H1 (cell line): ENCODE results near the gene MAP1LC3A. TPM values are rescaled to one million over a fixed set of nuclear protein-coding genes. Genes with fewer than 3 reads are reported as not detected.

Experiments used
- CTCF ChIA-PET: fragments of 300-600 bp; sonication (Branson Sonifier 250); formaldehyde crosslinking; loops from one replicate; lab custom pipeline; 2021; ENCODE audit not compliant: partially characterized antibody; lab: Charles Lee
- POLR2A ChIA-PET: fragments of 300-600 bp; sonication (Branson Sonifier 250); formaldehyde crosslinking; loops from one replicate; lab custom pipeline; 2021; ENCODE audit warnings: inconsistent platforms; ENCODE audit not compliant: partially characterized antibody; lab: Charles Lee
- DNase-seq, 2 experiments: peaks; one replicate each; pipeline versions ENCODE4 v3.0.0 to v3.0.0-alpha.2; 2010 to 2022; ENCODE audit warnings: low spot score in 2 of 2, low read depth in 1 of 2, mixed read lengths in 1 of 2
- FAIRE-seq: peaks from 2 replicates; lab custom pipeline; 2011; peaks lifted over from hg19 to GRCh38; lab: Jason Lieb, UNC
- H2AFZ ChIP-seq: 2 replicates; pipeline ENCODE4 v1.8.1; 2012; ENCODE audit warnings: low read length, inconsistent platforms
- H2AK5ac ChIP-seq: 2 replicates; pipeline ENCODE4 v1.6.1; 2013; ENCODE audit warnings: low read depth, low read length
- H2BK120ac ChIP-seq: replicated peaks from 2 replicates; pipeline ENCODE3; 2013; ENCODE audit warnings: low read depth, low read length, inconsistent platforms
- H2BK12ac ChIP-seq: 2 replicates; pipeline ENCODE4 v1.6.1; 2013; ENCODE audit warnings: low read depth, low read length
- H2BK15ac ChIP-seq: 2 replicates; pipeline ENCODE4 v1.6.1; 2013; ENCODE audit warnings: low read length
- H2BK20ac ChIP-seq: 2 replicates; pipeline ENCODE4 v1.6.1; 2013; ENCODE audit warnings: low read length
- H2BK5ac ChIP-seq: 2 replicates; pipeline ENCODE4 v1.6.1; 2013; ENCODE audit warnings: low read depth, low read length
- H3K14ac ChIP-seq: 2 replicates; pipeline ENCODE4 v1.6.1; 2013; ENCODE audit warnings: inconsistent platforms; ENCODE audit not compliant: insufficient read length
- H3K18ac ChIP-seq: 2 replicates; pipeline ENCODE4 v1.6.1; 2013; ENCODE audit warnings: low read length; ENCODE audit errors: extremely low read depth
- H3K23ac ChIP-seq: 2 replicates; pipeline ENCODE4 v1.6.1; 2013; ENCODE audit warnings: inconsistent platforms; ENCODE audit not compliant: insufficient read length
- H3K23me2 ChIP-seq: 2 replicates; pipeline ENCODE4 v1.6.1; 2013; ENCODE audit warnings: low read depth, low read length
- H3K27ac ChIP-seq: 2 replicates; pipeline ENCODE4 v1.6.1; 2011; ENCODE audit warnings: low read depth, low read length, inconsistent platforms
- H3K27me3 ChIP-seq, 4 experiments: replicated peaks in 1 of 4; 1 replicate in 1 of 4; 2 replicates in 3 of 4; pipeline versions ENCODE4 v1.6.1 to v1.8.1; 2011 to 2013; ENCODE audit warnings: low read length in 3 of 4, mild to moderate bottlenecking in 3 of 4, inconsistent platforms in 2 of 4, mixed read lengths in 2 of 4, moderate library complexity in 1 of 4; ENCODE audit not compliant: control insufficient read depth in 3 of 4, insufficient read depth in 3 of 4; ENCODE audit errors: extremely low read depth in 1 of 4
- H3K36me3 ChIP-seq, 4 experiments: 2 replicates each; pipeline versions ENCODE4 v1.6.1 to v1.8.1; 2011 to 2013; ENCODE audit warnings: mild to moderate bottlenecking in 4 of 4, low read length in 3 of 4, moderate library complexity in 2 of 4, control low read depth in 1 of 4, inconsistent platforms in 1 of 4; ENCODE audit not compliant: insufficient read depth in 4 of 4, control insufficient read depth in 2 of 4
- H3K4ac ChIP-seq: replicated peaks from 2 replicates; pipeline ENCODE3; 2013; ENCODE audit warnings: low read length, low read depth, mixed read lengths, inconsistent platforms; ENCODE audit not compliant: insufficient read length
- H3K4me1 ChIP-seq, 4 experiments: replicated peaks in 1 of 4; 1 replicate in 1 of 4; 2 replicates in 3 of 4; pipeline versions ENCODE4 v1.6.1 to v1.8.1; 2011 to 2013; ENCODE audit warnings: low read length in 3 of 4, inconsistent platforms in 2 of 4, mixed read lengths in 1 of 4; ENCODE audit not compliant: insufficient read depth in 4 of 4, control insufficient read depth in 3 of 4
- H3K4me2 ChIP-seq, 2 experiments: 2 replicates each; pipeline versions ENCODE4 v1.6.1 to v1.8.1; 2011 to 2013; ENCODE audit warnings: low read depth in 2 of 2, low read length in 2 of 2, control low read depth in 1 of 2, inconsistent platforms in 1 of 2, mild to moderate bottlenecking in 1 of 2; ENCODE audit not compliant: insufficient read depth in 1 of 2
- H3K4me3 ChIP-seq, 4 experiments: fragments of 200-600, 300-600 bp in 1 of 4; sonication (generic), shearing (Covaris generic), sonication (Bioruptor Twin) in 1 of 4; 2 replicates each; pipeline versions ENCODE4 v1.5.1 to v1.8.1; 2011 to 2016; ENCODE audit warnings: low read length in 4 of 4, low read depth in 3 of 4, control low read depth in 2 of 4, inconsistent platforms in 2 of 4, mild to moderate bottlenecking in 2 of 4, mixed read lengths in 1 of 4, moderate library complexity in 1 of 4; ENCODE audit not compliant: insufficient read depth in 2 of 4; ENCODE audit errors: extremely low read depth in 1 of 4
- H3K56ac ChIP-seq: replicated peaks from 2 replicates; pipeline ENCODE3; 2013; ENCODE audit warnings: low read depth, mild to moderate bottlenecking, mixed read lengths, low read length, inconsistent platforms; ENCODE audit not compliant: insufficient read length
- H3K79me1 ChIP-seq: 2 replicates; pipeline ENCODE4 v1.6.1; 2013; ENCODE audit warnings: low read depth, low read length, control low read depth
- H3K79me2 ChIP-seq, 2 experiments: 2 replicates each; pipeline versions ENCODE4 v1.6.1 to v1.8.1; 2012 to 2013; ENCODE audit warnings: low read length in 2 of 2, mild to moderate bottlenecking in 2 of 2, inconsistent platforms in 1 of 2; ENCODE audit not compliant: insufficient read depth in 2 of 2, control insufficient read depth in 1 of 2
- H3K9ac ChIP-seq, 4 experiments: replicated peaks in 1 of 4; 1 replicate in 1 of 4; 2 replicates in 3 of 4; pipeline versions ENCODE4 v1.6.1 to v1.8.1; 2011 to 2013; ENCODE audit warnings: low read depth in 3 of 4, low read length in 3 of 4, control low read depth in 2 of 4, mild to moderate bottlenecking in 2 of 4, moderate library complexity in 2 of 4, inconsistent platforms in 1 of 4; ENCODE audit errors: extremely low read depth in 1 of 4
- H3K9me3 ChIP-seq, 2 experiments: 2 replicates each; pipeline versions ENCODE4 v1.6.1 to v1.8.1; 2012 to 2013; ENCODE audit warnings: mild to moderate bottlenecking in 2 of 2, moderate library complexity in 2 of 2, control low read depth in 1 of 2, inconsistent platforms in 1 of 2, low read depth in 1 of 2, low read length in 1 of 2, mixed read lengths in 1 of 2; ENCODE audit not compliant: insufficient read depth in 2 of 2
- H4K20me1 ChIP-seq, 2 experiments: replicated peaks in 1 of 2; 2 replicates each; pipeline versions ENCODE3 to v1.8.1; 2011 to 2013; ENCODE audit warnings: inconsistent platforms in 2 of 2, low read length in 2 of 2, mild to moderate bottlenecking in 1 of 2; ENCODE audit not compliant: insufficient read depth in 2 of 2, control insufficient read depth in 1 of 2
- H4K5ac ChIP-seq: 2 replicates; pipeline ENCODE4 v1.6.1; 2013; ENCODE audit warnings: low read length, low read depth, mixed read lengths, inconsistent platforms; ENCODE audit not compliant: insufficient read length
- H4K8ac ChIP-seq: 2 replicates; pipeline ENCODE4 v1.8.0; 2013; ENCODE audit warnings: mild to moderate bottlenecking, moderate library complexity, low read length, inconsistent platforms; ENCODE audit not compliant: insufficient read depth; ENCODE audit errors: extremely low read depth
- H4K91ac ChIP-seq: replicated peaks from 2 replicates; pipeline ENCODE3; 2013; ENCODE audit warnings: low read length, mixed read lengths, inconsistent platforms; ENCODE audit not compliant: insufficient read length
- CHD1 ChIP-seq: IDR thresholded peaks from 2 replicates; pipeline ENCODE4 v1.6.1; 2012; ENCODE audit warnings: low read depth, low read length, improper control_type of control experiment
- CHD2 ChIP-seq: IDR thresholded peaks from 2 replicates; pipeline ENCODE4 v1.6.1; 2012; ENCODE audit warnings: low read length, improper control_type of control experiment
- HDAC6 ChIP-seq: IDR thresholded peaks from one replicate; pipeline ENCODE4 v1.7.1; 2012; ENCODE audit warnings: low read depth, mild to moderate bottlenecking, inconsistent platforms, low read length, moderate library complexity
- KDM1A ChIP-seq: fragments of 200-600, 300-600 bp; sonication (generic); IDR thresholded peaks from 2 replicates; pipeline ENCODE4 v1.7.1; 2016; ENCODE audit warnings: mild to moderate bottlenecking, low read length, borderline replicate concordance
- RFX5 ChIP-seq: IDR thresholded peaks from 2 replicates; pipeline ENCODE4 v1.6.1; 2011; ENCODE audit warnings: low read depth, low read length, improper control_type of control experiment, borderline replicate concordance
- SP2 ChIP-seq: IDR thresholded peaks from 2 replicates; pipeline ENCODE4 v1.6.1; 2012; ENCODE audit warnings: mild to moderate bottlenecking, low read length, inconsistent platforms
- YY1 ChIP-seq: IDR thresholded peaks from 2 replicates; pipeline ENCODE4 v1.6.1; 2011; ENCODE audit warnings: low read depth, mild to moderate bottlenecking, low read length
- WGBS, 2 experiments: shearing (Covaris generic) in 1 of 2; methylation state at CpG; one replicate each; pipeline versions ENCODE4 v1.1.6 to v1.1.7; 2013 to 2015; ENCODE audit warnings: low lambda C conversion rate in 2 of 2, mixed read lengths in 2 of 2, inconsistent platforms in 1 of 2, low coverage in 1 of 2, missing lambda C conversion rate in 1 of 2; ENCODE audit not compliant: insufficient replicate concordance in 2 of 2, insufficient coverage in 1 of 2, insufficient read length in 1 of 2; ENCODE audit errors: extremely low coverage in 1 of 2, missing lambda C conversion rate in 1 of 2; 5-methylcytosine and 5-hydroxymethylcytosine counted together
- polyA plus RNA-seq, 7 experiments: library from polyadenylated mRNA; depleted of rRNA in 3 of 7; stranded (reverse) in 5 of 7; unstranded in 2 of 7; fragments of >200 nt in 5 of 7; fragments of 200-250 nt in 2 of 7; gene quantifications; 1 replicate in 5 of 7; 2 replicates in 1 of 7; 4 replicates in 1 of 7; pipeline versions ENCODE4 v1.2.1 to v1.2.3, GENCODE V29; 2011 to 2013; ENCODE audit warnings: missing spikeins in 2 of 7, mixed read lengths in 2 of 7
- total RNA-seq: library from RNA; stranded (reverse); fragmentation: NEBNext Ultra II Directional; extraction: Animal tissue kit (Norgen Biotek cat#: 25700); gene quantifications from 2 replicates; pipeline ENCODE4 v1.2.1, GENCODE V29; 2021

The MAP1LC3A gene
- total and polyA plus RNA-seq, 2 of the 8 experiments (the other 6 are each of a cell fraction or from before 2014, with no cell fraction given), result 5.0 to 6.1 TPM

DNA sequence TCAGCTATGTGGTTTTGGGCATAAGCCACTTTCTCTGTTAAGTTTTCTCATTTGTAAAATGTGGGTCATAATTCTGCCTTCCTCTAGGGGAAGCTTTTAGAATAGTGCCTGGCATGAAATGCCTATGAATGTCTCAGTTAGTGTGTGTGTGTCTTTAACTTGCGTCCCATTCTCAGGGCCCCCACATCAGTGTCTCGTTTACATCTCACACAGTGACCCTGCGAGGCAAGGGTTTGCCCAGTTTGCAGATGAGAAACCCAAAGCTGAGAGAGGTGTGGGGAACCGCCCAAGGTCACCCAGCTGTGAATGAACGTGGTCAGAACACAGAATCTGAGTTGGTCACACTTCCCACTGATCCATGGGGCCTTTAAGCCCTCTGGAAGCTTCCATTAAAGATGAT lies 28.2 kb upstream of the MAP1LC3A start:
- H3K23ac ChIP-seq, result no peak overlapping the region
- H4K20me1 ChIP-seq, result peaks cover 5 to 18% of the 10 kb centered on the region in 2 experiments
- H3K79me2 ChIP-seq, result peaks cover 0 to 8% of the 10 kb centered on the region in 2 experiments; a peak in 1 of 4 replicates

More for the DNA sequence above, 28.2 kb upstream of the MAP1LC3A start:
- Histone ChIP-seq H2BK5ac (no peak overlapping the region), H4K8ac (no peak overlapping the region), H2BK120ac (no peak overlapping the region), H3K4me2 (no peak overlapping the region), H3K23me2 (no peaks in the 10 kb centered on the region), H4K91ac (no peak overlapping the region), H3K27me3 (no peaks in the 10 kb centered on the region), H3K4me1 (no peaks in the 10 kb centered on the region), H3K36me3 (peaks cover 11 to 52% (median 26%) of the 10 kb centered on the region in 4 experiments), H3K4me3 (no peak overlapping the region), H3K4ac (no peak overlapping the region), H4K5ac (no peak overlapping the region), H2AFZ (no peak overlapping the region), H2BK20ac (no peak overlapping the region), H3K27ac (no peak overlapping the region), H3K56ac (no peak overlapping the region), H2AK5ac (no peak overlapping the region), H3K9me3 (no peaks in the 10 kb centered on the region), H3K18ac (no peak overlapping the region), H3K9ac (no peak overlapping the region), H3K79me1 (peaks cover 10% of the 10 kb centered on the region), H3K14ac (no peak overlapping the region), H2BK15ac (no peak overlapping the region), H2BK12ac (no peak overlapping the region)
- DNase-seq (no peak), FAIRE-seq (no peak)
- TF ChIP-seq CHD1 (no peak), HDAC6 (no peak), RFX5 (no peak), YY1 (no peak), KDM1A (no peak), CHD2 (no peak), SP2 (no peak)
- WGBS, 2 experiments, result 93% methylated on average over 5 of the region's 5 CpGs; no CpG with 5 or more reads in 1 of the 2 experiments
- CTCF ChIA-PET, result interaction anchor here (1.3 to 4.4 kb wide), 4 partner anchors 15 to 271 kb away, joined by 3 to 16 read pairs (median 4); no protein-coding TSS in a partner anchor
- POLR2A ChIA-PET, result interaction anchor here (0.6 to 1.4 kb wide), 2 partner anchors 17 to 226 kb away, joined by 3 to 5 read pairs; no protein-coding TSS in a partner anchor
